HCT116 (cell line): Measurements from ENCODE around the gene SZT2.

ENCODE experiments used
- CEBPB ChIP-seq: IDR thresholded peaks from 2 replicates; pipeline ENCODE4 v1.6.1; 2012; ENCODE audit warnings: low read depth
- ELF1 ChIP-seq: IDR thresholded peaks from 2 replicates; pipeline ENCODE4 v1.6.1; 2012; ENCODE audit warnings: low read depth, borderline replicate concordance
- EZH2 ChIP-seq: fragments of 200-600 bp; sonication (generic); IDR thresholded peaks from 2 replicates; pipeline ENCODE4 v1.6.1; 2017; ENCODE audit warnings: antibody characterized with exemption, mixed run types
- EZH2phosphoT487 ChIP-seq: fragments of 200-600 bp; IDR thresholded peaks from 2 replicates; pipeline ENCODE4 v1.6.1; 2018; ENCODE audit warnings: antibody characterized with exemption, borderline replicate concordance
- POLR2A ChIP-seq: IDR thresholded peaks from 2 replicates; pipeline ENCODE4 v1.7.0; 2011; ENCODE audit warnings: borderline replicate concordance; ENCODE audit not compliant: insufficient read depth, insufficient read length; ENCODE audit errors: extremely low read depth
- SP1 ChIP-seq: IDR thresholded peaks from 2 replicates; pipeline ENCODE4 v1.6.1; 2012; ENCODE audit warnings: low read depth
- SRF ChIP-seq: IDR thresholded peaks from 2 replicates; pipeline ENCODE4 v1.6.1; 2012; ENCODE audit warnings: low read depth
- TCF7L2 ChIP-seq: IDR thresholded peaks from 2 replicates; pipeline ENCODE4 v1.7.0; 2011; ENCODE audit warnings: borderline replicate concordance, inconsistent platforms; ENCODE audit not compliant: insufficient read depth, insufficient read length; ENCODE audit errors: extremely low read depth
- TF ChIP-seq, protein P1 (sequence below), 3 experiments: fragments of 200-600 bp in 1 of 3; sonication (generic) in 1 of 3; IDR thresholded peaks in 2 of 3; conservative IDR thresholded peaks in 1 of 3; 2 replicates each; pipeline ENCODE4 v1.5.1; 2012 to 2017; ENCODE audit warnings: low read depth in 2 of 3, low read length in 2 of 3, antibody characterized with exemption in 1 of 3, borderline replicate concordance in 1 of 3, control low read depth in 1 of 3, mild to moderate bottlenecking in 1 of 3, mixed read lengths in 1 of 3, mixed run types in 1 of 3, moderate library complexity in 1 of 3; ENCODE audit not compliant: insufficient read depth in 1 of 3
- TF ChIP-seq, protein P2 (sequence below): IDR thresholded peaks from 2 replicates; pipeline ENCODE4 v1.6.1; 2012; ENCODE audit warnings: low read depth
- TF ChIP-seq, protein P3 (sequence below): IDR thresholded peaks from 2 replicates; pipeline ENCODE4 v1.6.1; 2012

DNA sequence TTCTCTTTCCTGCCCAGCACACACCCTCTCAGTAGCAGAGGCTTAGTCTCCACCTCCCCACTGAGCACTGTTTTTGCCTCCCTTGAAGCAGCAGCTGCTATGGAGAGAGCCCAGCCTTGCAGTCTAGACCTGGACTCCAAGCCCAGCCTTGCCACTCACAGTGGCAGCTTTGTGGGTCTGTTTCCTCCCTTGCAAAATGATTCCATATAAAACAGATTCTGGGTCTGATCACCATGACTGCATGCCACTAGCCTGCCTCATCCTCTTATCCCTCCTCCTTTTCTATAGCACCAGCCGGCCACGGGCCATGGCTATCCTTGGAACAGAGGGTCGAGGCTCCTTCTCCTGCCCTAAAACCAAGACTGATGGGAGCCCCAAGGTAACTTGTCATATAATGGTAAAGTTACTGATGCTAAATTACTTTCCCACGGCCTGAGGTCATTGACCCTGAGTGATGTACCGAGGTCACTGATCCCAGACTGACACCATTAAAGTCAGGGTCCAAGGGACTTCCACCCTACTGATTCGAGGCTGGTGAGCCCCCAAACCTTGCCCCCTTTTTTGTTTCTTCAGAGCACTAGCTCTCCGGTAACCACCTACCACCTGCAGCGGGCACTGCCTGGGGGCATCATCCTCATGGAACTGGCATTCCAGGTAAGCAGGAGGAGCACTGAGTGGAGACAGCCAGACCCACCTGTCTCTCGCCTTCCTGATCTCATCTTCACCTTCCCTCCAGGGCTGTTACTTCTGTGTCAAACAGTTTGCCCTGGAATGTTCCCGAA is 56.1 kb downstream of the SZT2 start:
- TF ChIP-seq, protein P1, sequence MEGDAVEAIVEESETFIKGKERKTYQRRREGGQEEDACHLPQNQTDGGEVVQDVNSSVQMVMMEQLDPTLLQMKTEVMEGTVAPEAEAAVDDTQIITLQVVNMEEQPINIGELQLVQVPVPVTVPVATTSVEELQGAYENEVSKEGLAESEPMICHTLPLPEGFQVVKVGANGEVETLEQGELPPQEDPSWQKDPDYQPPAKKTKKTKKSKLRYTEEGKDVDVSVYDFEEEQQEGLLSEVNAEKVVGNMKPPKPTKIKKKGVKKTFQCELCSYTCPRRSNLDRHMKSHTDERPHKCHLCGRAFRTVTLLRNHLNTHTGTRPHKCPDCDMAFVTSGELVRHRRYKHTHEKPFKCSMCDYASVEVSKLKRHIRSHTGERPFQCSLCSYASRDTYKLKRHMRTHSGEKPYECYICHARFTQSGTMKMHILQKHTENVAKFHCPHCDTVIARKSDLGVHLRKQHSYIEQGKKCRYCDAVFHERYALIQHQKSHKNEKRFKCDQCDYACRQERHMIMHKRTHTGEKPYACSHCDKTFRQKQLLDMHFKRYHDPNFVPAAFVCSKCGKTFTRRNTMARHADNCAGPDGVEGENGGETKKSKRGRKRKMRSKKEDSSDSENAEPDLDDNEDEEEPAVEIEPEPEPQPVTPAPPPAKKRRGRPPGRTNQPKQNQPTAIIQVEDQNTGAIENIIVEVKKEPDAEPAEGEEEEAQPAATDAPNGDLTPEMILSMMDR (IDR thresholded peaks at IDR 0.05 in 2 of 3, conservative IDR thresholded peaks at IDR 0.05 in 1 of 3; ENCODE audit: borderline replicate concordance in 1 of 3, insufficient read depth in 1 of 3, low read depth in 2 of 3, low read length in 2 of 3), result no peak
- TF ChIP-seq EZH2 (no peak), TCF7L2 (no peak), POLR2A (no peak), EZH2phosphoT487 (no peak), CEBPB (no peak), SP1 (no peak), ELF1 (no peak), SRF (no peak)
- TF ChIP-seq, protein P2, sequence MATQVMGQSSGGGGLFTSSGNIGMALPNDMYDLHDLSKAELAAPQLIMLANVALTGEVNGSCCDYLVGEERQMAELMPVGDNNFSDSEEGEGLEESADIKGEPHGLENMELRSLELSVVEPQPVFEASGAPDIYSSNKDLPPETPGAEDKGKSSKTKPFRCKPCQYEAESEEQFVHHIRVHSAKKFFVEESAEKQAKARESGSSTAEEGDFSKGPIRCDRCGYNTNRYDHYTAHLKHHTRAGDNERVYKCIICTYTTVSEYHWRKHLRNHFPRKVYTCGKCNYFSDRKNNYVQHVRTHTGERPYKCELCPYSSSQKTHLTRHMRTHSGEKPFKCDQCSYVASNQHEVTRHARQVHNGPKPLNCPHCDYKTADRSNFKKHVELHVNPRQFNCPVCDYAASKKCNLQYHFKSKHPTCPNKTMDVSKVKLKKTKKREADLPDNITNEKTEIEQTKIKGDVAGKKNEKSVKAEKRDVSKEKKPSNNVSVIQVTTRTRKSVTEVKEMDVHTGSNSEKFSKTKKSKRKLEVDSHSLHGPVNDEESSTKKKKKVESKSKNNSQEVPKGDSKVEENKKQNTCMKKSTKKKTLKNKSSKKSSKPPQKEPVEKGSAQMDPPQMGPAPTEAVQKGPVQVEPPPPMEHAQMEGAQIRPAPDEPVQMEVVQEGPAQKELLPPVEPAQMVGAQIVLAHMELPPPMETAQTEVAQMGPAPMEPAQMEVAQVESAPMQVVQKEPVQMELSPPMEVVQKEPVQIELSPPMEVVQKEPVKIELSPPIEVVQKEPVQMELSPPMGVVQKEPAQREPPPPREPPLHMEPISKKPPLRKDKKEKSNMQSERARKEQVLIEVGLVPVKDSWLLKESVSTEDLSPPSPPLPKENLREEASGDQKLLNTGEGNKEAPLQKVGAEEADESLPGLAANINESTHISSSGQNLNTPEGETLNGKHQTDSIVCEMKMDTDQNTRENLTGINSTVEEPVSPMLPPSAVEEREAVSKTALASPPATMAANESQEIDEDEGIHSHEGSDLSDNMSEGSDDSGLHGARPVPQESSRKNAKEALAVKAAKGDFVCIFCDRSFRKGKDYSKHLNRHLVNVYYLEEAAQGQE, result no peak
- TF ChIP-seq, protein P3, sequence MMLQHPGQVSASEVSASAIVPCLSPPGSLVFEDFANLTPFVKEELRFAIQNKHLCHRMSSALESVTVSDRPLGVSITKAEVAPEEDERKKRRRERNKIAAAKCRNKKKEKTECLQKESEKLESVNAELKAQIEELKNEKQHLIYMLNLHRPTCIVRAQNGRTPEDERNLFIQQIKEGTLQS, result no peak
